Left ventricle myocardium inferior (tissue), 1 donor: ENCODE measurements around the gene PCK1. TPM values are rescaled to one million over a fixed set of nuclear protein-coding genes. Genes with fewer than 3 reads are reported as not detected.

ENCODE experiments used
- DNase-seq: peaks from one replicate; pipeline ENCODE4 v3.0.0-alpha.2; 2020
- H3K27ac ChIP-seq: fragments of 200-600 bp; replicated peaks from 2 replicates; pipeline ENCODE4 v1.8.0; 2021
- H3K27me3 ChIP-seq: fragments of 200-600 bp; 2 replicates; pipeline ENCODE4 v1.8.0; 2021; ENCODE audit warnings: low read depth
- H3K36me3 ChIP-seq: fragments of 200-600 bp; 2 replicates; pipeline ENCODE4 v1.8.0; 2021
- H3K4me1 ChIP-seq: fragments of 200-600 bp; 2 replicates; pipeline ENCODE4 v1.8.0; 2021
- H3K4me3 ChIP-seq: fragments of 200-600 bp; 2 replicates; pipeline ENCODE4 v1.8.0; 2021; ENCODE audit warnings: mild to moderate bottlenecking, moderate library complexity
- H3K9me3 ChIP-seq: fragments of 200-600 bp; replicated peaks from 2 replicates; pipeline ENCODE4 v1.8.0; 2021
- CTCF ChIP-seq: fragments of 200-600 bp; IDR thresholded peaks from 2 replicates; pipeline ENCODE4 v1.8.0; 2021; ENCODE audit warnings: antibody characterized with exemption, mild to moderate bottlenecking, borderline replicate concordance
- intact Hi-C: fragments of 100-400 bp; cut with micrococcal nuclease; formaldehyde crosslinking; loops from one replicate; pipeline ENCODE4 v1.11.0; 2022
- total RNA-seq: library from RNA; stranded (reverse); fragmentation: NEBNext Ultra II Directional; extraction: Animal tissue kit (Norgen Biotek cat#: 25700); gene quantifications from one replicate; pipeline ENCODE4 v1.2.1, GENCODE V29; 2021
- donor health status: DM: no; HTN: yes; CAD: no; lungs with severe emphysema.

Gene PCK1
- total RNA-seq, 1 donor from 2014 or later = 0.25 TPM

GRCh38 chr20:57588596-57588995, 27.7 kb downstream of the PCK1 start:
- Histone ChIP-seq H3K4me1 (no peaks in the 10 kb centered on the region), H3K36me3 (no peaks in the 10 kb centered on the region), H3K4me3 (no peak overlapping the region), H3K9me3 (peaks cover 10% of the 10 kb centered on the region), H3K27me3 (peaks cover 66% of the 10 kb centered on the region), H3K27ac (no peak overlapping the region)
- DNase-seq = no peak
- no peak for TF ChIP-seq CTCF
- intact Hi-C loops = no loop called here

- H3K36me3 ChIP-seq = no peaks in the 10 kb centered on the region
- no peak for DNase-seq
Measured at GRCh38 chr20:57589123-57589727, 28.3 kb downstream of the PCK1 start.

GRCh38 chr20:57589728-57590484, 29.0 kb downstream of the PCK1 start:
- Histone ChIP-seq H3K4me1 (no peaks in the 10 kb centered on the region), H3K36me3 (no peaks in the 10 kb centered on the region), H3K27ac (no peak overlapping the region), H3K27me3 (peaks cover 59% of the 10 kb centered on the region), H3K4me3 (no peak overlapping the region), H3K9me3 (peaks cover 10% of the 10 kb centered on the region)
- DNase-seq = no peak
- TF ChIP-seq CTCF = no peak
- intact Hi-C loops = no loop called here

More at GRCh38 chr20:57589123-57589727, 28.3 kb downstream of the PCK1 start:
- Histone ChIP-seq H3K27ac (no peak overlapping the region), H3K4me1 (no peaks in the 10 kb centered on the region), H3K27me3 (peaks cover 66% of the 10 kb centered on the region), H3K9me3 (peaks cover 10% of the 10 kb centered on the region), H3K4me3 (no peak overlapping the region)
- TF ChIP-seq CTCF = no peak
- intact Hi-C loops = no loop called here

- no peak for TF ChIP-seq CTCF
- DNase-seq = no peak
- H3K27me3 ChIP-seq = peaks cover 51% of the 10 kb centered on the region
Measured at GRCh38 chr20:57590485-57591288, 29.8 kb downstream of the PCK1 start.

More at GRCh38 chr20:57590485-57591288, 29.8 kb downstream of the PCK1 start:
- H3K4me3 ChIP-seq = no peak overlapping the region
- H3K4me1 ChIP-seq = no peaks in the 10 kb centered on the region
- H3K27ac ChIP-seq = no peak overlapping the region
- no peaks in the 10 kb centered on the region for H3K36me3 ChIP-seq
- intact Hi-C loops = no loop called here
- H3K9me3 ChIP-seq = peaks cover 10% of the 10 kb centered on the region
